Liver (tissue), 3 donors: ENCODE results near the gene BICRA.
A peak's percentile ranks its signal among the peaks of the same experiment; 100 is the strongest.

Experiments
- EGR1 ChIP-seq, 2 donors: IDR thresholded peaks; 2 replicates each; pipeline ENCODE4 v1.6.1; 2016 to 2018; ENCODE audit warnings: antibody characterized with exemption in 2 of 2, low read depth in 2 of 2
- GABPA ChIP-seq, 2 donors: IDR thresholded peaks in 1 of 2; conservative IDR thresholded peaks in 1 of 2; 2 replicates each; pipeline ENCODE4 v1.6.1; 2016; ENCODE audit warnings: antibody characterized with exemption in 2 of 2, mild to moderate bottlenecking in 1 of 2, moderate library complexity in 1 of 2
- HNF4G ChIP-seq: IDR thresholded peaks from 2 replicates; pipeline ENCODE4 v1.6.1; 2016; ENCODE audit warnings: antibody characterized with exemption
- JUND ChIP-seq, 2 donors: IDR thresholded peaks; 2 replicates each; pipeline ENCODE4 v1.6.1; 2016; ENCODE audit warnings: antibody characterized with exemption in 2 of 2
- RAD21 ChIP-seq, 2 donors: IDR thresholded peaks; 2 replicates each; pipeline ENCODE4 v1.6.1; 2016; ENCODE audit warnings: antibody characterized with exemption in 2 of 2, mild to moderate bottlenecking in 2 of 2
- SP1 ChIP-seq: IDR thresholded peaks from 2 replicates; pipeline ENCODE4 v1.6.1; 2018; ENCODE audit warnings: antibody characterized with exemption, mild to moderate bottlenecking
- TAF1 ChIP-seq: conservative IDR thresholded peaks from 2 replicates; pipeline ENCODE4 v1.6.1; 2016; ENCODE audit warnings: antibody characterized with exemption, mild to moderate bottlenecking
- YY1 ChIP-seq: IDR thresholded peaks from 2 replicates; pipeline ENCODE4 v1.6.1; 2016; ENCODE audit warnings: antibody characterized with exemption, mild to moderate bottlenecking
- TF ChIP-seq, protein P1 (sequence below): fragments of 150-350 bp; IDR thresholded peaks from 2 replicates; pipeline ENCODE4 v1.5.1; 2017; ENCODE audit warnings: improper control_type of control experiment, low read depth, low read length; ENCODE audit not compliant: missing input control
- TF ChIP-seq, protein P2 (sequence below): IDR thresholded peaks from 2 replicates; pipeline ENCODE4 v1.6.1; 2016; ENCODE audit warnings: antibody characterized with exemption
- TF ChIP-seq, protein P3 (sequence below): IDR thresholded peaks from 2 replicates; pipeline ENCODE4 v1.6.1; 2016; ENCODE audit warnings: antibody characterized with exemption, mild to moderate bottlenecking
- TF ChIP-seq, protein P4 (sequence below): IDR thresholded peaks from 2 replicates; pipeline ENCODE4 v1.6.1; 2016; ENCODE audit warnings: antibody characterized with exemption
- donor health status: healthy.
- donor health status: healthy.

DNA sequence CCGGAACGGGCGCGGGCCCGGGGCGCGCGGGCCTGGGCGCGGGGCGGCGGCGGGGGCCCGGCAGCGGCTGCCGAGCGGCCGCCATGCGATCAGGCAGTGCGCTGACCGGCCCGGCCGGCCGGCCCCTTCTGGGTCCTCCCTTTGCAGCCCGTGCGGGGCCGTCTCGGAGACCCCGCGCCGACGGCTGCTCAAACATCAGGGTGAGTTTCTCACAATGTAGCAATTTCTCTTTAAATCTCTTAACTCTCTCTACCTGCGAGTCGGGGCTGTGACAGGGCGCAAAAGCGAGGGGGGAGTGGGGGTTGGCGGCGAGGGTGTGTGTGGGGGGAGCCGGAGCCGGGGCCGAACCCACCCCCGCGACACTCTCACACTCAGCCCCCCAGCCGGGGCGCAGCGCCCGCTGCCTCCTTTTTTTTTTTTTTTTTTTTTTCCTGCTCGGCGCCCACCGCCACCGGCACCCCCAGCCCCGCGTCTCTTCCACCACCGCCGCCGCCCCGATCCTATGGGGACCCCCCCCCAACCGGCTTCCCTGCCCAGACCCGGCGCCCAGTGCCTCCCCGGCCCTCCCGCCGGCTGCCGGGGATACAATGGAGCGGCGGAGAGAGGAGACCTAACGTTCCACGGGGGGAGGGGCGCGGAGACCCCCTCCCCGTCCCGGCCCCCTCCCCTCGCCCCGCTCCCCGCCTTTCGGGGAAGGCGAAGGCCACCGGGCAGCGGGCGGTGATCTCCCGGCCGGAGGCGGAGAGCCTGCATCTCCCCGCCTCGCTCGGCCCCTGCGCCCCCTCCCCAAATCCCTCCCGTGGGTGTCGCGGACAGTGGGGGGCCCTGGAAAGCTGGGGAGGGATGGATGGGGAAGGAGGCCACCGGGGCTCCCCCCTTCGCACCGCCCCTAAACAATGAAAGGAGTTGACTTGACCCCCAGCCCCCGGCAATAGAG, at the start of gene BICRA:
- no peak for TF ChIP-seq JUND (IDR thresholded peaks at IDR 0.05)
- TF ChIP-seq TAF1: peak; percentile 27
- TF ChIP-seq, protein P1, sequence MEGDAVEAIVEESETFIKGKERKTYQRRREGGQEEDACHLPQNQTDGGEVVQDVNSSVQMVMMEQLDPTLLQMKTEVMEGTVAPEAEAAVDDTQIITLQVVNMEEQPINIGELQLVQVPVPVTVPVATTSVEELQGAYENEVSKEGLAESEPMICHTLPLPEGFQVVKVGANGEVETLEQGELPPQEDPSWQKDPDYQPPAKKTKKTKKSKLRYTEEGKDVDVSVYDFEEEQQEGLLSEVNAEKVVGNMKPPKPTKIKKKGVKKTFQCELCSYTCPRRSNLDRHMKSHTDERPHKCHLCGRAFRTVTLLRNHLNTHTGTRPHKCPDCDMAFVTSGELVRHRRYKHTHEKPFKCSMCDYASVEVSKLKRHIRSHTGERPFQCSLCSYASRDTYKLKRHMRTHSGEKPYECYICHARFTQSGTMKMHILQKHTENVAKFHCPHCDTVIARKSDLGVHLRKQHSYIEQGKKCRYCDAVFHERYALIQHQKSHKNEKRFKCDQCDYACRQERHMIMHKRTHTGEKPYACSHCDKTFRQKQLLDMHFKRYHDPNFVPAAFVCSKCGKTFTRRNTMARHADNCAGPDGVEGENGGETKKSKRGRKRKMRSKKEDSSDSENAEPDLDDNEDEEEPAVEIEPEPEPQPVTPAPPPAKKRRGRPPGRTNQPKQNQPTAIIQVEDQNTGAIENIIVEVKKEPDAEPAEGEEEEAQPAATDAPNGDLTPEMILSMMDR: no peak
- TF ChIP-seq HNF4G: no peak
- peak in 1 of 2 donors; percentile 28 for TF ChIP-seq RAD21 (IDR thresholded peaks at IDR 0.05)
- no peak for TF ChIP-seq GABPA (IDR thresholded peaks at IDR 0.05 in 1 of 2, conservative IDR thresholded peaks at IDR 0.05 in 1 of 2)
- TF ChIP-seq, protein P2, sequence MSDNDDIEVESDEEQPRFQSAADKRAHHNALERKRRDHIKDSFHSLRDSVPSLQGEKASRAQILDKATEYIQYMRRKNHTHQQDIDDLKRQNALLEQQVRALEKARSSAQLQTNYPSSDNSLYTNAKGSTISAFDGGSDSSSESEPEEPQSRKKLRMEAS: no peak
- TF ChIP-seq, protein P3, sequence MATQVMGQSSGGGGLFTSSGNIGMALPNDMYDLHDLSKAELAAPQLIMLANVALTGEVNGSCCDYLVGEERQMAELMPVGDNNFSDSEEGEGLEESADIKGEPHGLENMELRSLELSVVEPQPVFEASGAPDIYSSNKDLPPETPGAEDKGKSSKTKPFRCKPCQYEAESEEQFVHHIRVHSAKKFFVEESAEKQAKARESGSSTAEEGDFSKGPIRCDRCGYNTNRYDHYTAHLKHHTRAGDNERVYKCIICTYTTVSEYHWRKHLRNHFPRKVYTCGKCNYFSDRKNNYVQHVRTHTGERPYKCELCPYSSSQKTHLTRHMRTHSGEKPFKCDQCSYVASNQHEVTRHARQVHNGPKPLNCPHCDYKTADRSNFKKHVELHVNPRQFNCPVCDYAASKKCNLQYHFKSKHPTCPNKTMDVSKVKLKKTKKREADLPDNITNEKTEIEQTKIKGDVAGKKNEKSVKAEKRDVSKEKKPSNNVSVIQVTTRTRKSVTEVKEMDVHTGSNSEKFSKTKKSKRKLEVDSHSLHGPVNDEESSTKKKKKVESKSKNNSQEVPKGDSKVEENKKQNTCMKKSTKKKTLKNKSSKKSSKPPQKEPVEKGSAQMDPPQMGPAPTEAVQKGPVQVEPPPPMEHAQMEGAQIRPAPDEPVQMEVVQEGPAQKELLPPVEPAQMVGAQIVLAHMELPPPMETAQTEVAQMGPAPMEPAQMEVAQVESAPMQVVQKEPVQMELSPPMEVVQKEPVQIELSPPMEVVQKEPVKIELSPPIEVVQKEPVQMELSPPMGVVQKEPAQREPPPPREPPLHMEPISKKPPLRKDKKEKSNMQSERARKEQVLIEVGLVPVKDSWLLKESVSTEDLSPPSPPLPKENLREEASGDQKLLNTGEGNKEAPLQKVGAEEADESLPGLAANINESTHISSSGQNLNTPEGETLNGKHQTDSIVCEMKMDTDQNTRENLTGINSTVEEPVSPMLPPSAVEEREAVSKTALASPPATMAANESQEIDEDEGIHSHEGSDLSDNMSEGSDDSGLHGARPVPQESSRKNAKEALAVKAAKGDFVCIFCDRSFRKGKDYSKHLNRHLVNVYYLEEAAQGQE: peak; percentile 37
- peak; percentile 55 for TF ChIP-seq YY1
- TF ChIP-seq, protein P4, sequence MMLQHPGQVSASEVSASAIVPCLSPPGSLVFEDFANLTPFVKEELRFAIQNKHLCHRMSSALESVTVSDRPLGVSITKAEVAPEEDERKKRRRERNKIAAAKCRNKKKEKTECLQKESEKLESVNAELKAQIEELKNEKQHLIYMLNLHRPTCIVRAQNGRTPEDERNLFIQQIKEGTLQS: no peak
- TF ChIP-seq SP1: peak; percentile 9
- TF ChIP-seq EGR1 (IDR thresholded peaks at IDR 0.05; ENCODE audit: low read depth in 2 of 2): no peak
